GM15510 (cell line): ENCODE measurements around the gene TFPI.

Experiments
- POLR2A ChIP-seq: IDR thresholded peaks from 3 replicates; pipeline ENCODE4 v1.6.1; 2011; ENCODE audit warnings: borderline replicate concordance; ENCODE audit not compliant: insufficient read length; ENCODE audit errors: extremely low read depth

TFPI gene

DNA sequence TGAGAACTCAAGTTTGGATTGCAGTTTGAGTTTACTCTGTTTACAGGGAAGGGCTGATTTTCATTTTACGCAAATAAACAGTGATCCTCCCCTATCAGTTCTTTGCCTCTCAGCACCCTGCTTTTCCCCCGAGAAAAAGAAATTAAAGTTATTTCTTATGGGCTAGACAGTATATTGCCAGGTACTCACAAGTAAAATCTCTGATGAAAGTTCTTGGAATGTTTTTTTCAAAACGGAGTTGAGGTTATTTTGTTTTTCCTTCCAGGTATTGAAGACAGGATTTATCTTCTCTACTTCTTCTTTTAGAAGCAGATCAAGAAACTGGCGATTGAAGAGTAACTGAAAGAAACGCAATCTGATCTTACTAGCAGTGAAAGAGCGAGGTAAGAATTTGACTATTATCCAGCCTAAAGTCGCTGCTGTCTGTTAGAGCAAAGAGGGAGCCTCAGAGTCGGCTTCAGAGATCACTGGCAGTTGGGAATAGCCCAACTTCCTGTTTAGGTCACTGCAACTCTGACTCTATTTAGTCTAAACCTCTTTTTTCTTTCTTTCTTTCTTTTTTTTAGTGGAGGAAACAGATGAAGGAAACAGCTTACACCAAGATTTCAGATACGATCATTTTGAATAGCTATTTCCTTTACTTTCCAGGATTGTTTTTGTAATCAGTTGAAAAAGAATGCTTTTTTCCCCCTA, at the start of gene TFPI:
TSS of gene TFPI (minus strand) at position 425 of the 693 bp plus-strand sequence. CDS start 50,667 bp downstream, outside the sequence.
- TF ChIP-seq POLR2A: no peak

DNA sequence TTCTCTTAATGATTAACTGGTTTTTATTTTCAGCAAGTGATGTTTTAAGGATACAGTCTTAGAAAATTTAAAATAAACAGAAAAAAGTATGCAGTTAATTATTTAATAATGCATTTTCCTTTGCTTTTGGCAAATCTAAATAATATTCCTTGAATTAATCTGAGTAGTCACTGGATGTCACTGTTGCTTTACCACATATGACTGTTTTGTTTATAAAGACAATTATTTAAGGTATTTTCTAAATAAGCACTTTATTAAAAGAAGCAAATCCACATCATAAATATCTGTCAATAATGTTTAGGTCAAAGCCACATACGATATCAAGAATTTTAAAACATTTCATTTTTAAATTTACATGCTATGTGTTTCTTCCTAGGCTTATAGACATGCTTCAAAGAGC, 40.6 kb upstream of the TFPI start:
- no peak for TF ChIP-seq POLR2A

- TF ChIP-seq POLR2A: no peak
Observed at GRCh38 chr2:187593697-187594096, 39.5 kb upstream of the TFPI start.

- no peak for TF ChIP-seq POLR2A
Observed at GRCh38 chr2:187593098-187593497, 38.9 kb upstream of the TFPI start.

GRCh38 chr2:187590175-187590574, 35.9 kb upstream of the TFPI start:
- TF ChIP-seq POLR2A: no peak

DNA sequence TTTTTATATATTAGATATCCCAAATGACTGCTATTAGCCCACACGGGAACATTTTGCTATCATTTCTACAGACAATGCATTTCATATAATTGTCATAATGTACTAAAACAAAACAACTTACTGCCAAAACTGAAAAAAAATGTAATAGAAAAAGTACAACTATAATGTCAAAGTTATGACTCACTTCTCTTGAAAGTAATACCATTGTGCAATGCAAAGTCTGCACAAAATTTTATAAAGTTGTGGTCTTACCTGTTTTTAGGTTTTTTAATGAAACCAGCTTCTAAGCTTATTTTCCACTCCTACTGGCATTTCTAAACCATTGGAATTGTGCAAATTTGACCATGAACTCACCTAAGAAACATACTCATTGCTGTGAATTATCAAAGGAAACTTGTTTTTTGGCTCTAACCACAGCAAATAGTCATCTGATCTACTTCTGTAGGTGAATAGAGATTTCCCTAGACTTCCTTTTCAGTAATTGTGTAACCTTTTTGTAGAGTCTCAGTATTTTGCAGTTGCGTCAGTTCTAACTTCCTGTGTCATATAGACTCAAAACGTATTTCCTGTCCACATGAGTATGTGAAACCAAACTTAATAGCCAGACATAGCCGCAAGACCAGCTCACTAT, 31.9 kb upstream of the TFPI start:
- TF ChIP-seq POLR2A: no peak

- no peak for TF ChIP-seq POLR2A
Observed at GRCh38 chr2:187581125-187581896, 27.1 kb upstream of the TFPI start.

DNA sequence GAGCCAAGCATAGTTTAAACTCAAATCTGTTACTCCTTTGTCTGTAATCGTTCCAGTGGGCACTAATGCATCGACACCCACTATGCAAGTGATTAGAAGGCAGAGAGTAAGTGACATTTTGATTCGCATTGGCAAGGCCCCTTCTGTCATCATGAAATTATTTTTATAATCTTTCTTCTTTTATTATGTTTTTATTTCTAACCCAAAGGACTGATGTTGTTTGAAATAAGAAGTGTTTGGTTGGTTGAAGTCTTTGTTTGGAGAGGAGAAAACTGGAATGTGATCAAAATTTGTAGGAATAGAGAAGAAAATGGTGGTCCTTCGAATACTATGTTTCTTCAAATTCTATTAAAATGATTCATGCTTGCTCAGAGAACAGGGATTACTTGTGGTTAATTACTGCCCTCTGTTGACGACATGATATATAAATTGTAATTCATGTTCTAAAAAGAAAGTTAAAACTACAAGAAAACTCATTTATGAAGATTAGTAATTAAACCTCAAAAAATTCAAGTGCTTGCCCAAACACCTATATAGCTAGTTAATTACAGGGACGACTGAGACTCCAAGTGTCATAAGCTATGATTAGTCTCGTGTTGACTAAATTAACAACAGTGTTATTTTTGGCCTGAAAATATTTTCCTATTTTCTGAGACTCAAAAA, 26.4 kb upstream of the TFPI start:
- TF ChIP-seq POLR2A: no peak

GRCh38 chr2:187577310-187577709, 23.1 kb upstream of the TFPI start:
- TF ChIP-seq POLR2A: no peak

- TF ChIP-seq POLR2A: no peak
Observed at GRCh38 chr2:187576906-187577305, 22.7 kb upstream of the TFPI start.

GRCh38 chr2:187575751-187576067, 21.5 kb upstream of the TFPI start:
- TF ChIP-seq POLR2A: no peak

DNA sequence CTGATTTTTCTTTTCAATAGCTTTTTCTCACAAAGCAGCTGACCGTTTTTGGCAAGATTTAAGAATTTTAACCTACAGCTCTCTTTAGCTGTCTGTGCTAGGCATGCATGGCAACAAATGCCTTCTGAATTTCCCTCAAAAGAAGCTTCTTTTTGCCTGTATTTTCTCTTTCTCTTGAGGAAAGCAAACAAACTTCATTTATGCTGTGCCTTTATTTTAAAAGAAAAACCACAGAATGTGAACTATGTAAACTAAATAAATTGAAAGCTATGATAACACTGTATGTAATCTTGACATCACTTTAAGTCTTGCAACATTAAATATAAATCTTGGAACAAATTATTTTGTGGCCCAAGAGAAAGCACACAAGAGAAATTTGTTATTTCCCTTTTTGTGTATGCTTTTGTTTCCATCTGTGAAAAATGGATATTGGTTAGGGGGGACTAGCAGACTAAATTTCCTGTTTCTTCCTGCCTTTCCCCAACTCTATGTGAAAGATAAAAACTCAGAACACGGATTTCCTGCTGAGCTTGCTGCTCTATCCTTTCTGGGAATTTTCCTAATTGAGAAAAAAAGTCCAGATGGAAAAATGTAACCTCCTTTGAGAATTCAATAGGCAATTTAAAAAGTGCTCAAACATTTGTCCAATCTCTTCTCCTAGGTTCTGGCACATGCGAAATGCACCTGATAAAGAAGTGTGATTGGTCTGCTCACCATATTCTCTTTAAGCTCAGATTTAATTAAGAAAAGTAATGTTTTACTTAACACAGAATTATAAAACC, 20.9 kb upstream of the TFPI start:
- TF ChIP-seq POLR2A: no peak

GRCh38 chr2:187573722-187574121, 19.5 kb upstream of the TFPI start:
- TF ChIP-seq POLR2A: no peak

DNA sequence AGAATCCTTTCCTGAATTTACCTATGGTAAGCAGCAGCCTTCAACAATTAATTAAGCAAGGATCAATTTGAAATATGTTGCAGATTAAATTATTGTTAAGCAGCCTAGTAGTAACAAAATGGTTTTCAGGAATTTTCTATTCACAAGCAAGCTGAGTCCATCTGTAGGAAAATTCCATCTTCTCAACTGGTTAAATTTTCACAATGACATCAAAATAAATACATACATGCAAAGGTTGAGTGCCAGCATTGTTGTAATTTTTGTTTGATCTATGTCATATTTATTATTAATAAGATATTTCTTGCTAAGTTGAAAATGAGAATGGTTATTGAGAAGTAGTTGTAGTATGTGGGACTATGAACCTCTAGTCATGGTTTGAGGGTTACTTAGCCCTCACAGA, 15.3 kb upstream of the TFPI start:
- no peak for TF ChIP-seq POLR2A
